ENCODE results near the gene TNPO3. TPM values are rescaled to one million over a fixed set of nuclear protein-coding genes. Genes with fewer than 3 reads are reported as not detected.

TNPO3 gene
- total RNA-seq, 4 donors from 2014 or later = 30.8 to 43.4 (median 34.4) TPM

DNA sequence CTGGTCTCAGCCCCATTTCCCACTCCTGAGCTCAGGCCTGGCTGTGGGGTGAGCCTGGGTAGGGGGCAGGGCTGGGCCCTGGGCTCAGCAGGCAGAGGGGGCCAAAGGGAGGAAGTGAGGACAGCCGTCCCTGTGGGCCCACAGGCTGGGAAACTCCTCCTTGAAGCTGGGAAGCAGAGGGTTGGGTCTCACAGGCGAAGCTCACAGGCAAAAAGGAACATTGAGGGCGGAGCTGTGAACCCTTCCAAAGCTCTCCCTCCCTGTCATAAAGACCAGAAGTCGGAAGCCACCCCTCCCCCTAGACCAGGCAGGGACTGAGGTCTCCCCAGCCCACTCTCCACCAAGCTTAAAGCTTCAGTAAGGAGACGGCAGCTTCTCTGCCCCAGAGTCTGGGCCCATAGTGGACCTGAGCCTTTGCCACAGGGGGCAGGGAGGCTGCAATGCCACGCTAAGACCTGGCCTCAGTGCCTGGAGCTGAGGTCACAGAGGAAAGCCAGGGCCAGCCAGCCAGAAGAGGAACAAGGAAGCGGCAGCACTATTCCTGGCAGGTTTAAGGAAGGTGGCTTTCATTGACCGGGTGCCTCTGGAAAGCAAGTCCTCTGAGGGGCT lies 143.4 kb downstream of the TNPO3 start:
- WGBS = 75% methylated on average over 8 of the region's 8 CpGs
- DNase-seq (ENCODE audit: low spot score in 2 of 2) = peak in 1 of 2 donors; percentile 55

DNA sequence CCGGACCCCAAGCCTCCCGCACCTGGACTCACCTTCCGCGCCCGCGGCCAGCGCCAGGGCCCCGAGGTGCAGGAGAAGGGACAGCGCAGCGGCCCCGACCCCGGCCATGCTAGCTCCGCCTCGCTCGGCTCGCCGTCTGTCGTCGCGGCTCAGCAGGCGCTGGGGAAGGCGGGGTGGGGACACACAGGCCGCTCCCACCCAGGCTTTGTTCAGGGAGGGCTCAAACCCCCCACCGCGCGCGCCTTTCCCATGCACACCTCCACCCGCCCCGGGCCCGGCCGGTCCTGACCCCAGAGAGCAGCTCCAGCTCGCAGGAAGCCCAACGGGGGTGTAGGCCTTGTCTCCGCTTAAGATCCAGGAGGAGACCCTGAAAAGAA lies 144.4 kb downstream of the TNPO3 start, which contains the start of gene KCP:
KCP (minus strand) TSS at position 141 of the 377 bp plus-strand sequence; CDS start at position 108, 33 bp downstream.
- no peaks in the 10 kb centered on the region for H3K9me3 ChIP-seq
- TF ChIP-seq EP300 (IDR thresholded peaks at IDR 0.05) (no peak), POLR2A (IDR thresholded peaks at IDR 0.05) (no peak), POLR2AphosphoS5 (IDR thresholded peaks at IDR 0.05) (no peak)
- TF ChIP-seq, protein P1, sequence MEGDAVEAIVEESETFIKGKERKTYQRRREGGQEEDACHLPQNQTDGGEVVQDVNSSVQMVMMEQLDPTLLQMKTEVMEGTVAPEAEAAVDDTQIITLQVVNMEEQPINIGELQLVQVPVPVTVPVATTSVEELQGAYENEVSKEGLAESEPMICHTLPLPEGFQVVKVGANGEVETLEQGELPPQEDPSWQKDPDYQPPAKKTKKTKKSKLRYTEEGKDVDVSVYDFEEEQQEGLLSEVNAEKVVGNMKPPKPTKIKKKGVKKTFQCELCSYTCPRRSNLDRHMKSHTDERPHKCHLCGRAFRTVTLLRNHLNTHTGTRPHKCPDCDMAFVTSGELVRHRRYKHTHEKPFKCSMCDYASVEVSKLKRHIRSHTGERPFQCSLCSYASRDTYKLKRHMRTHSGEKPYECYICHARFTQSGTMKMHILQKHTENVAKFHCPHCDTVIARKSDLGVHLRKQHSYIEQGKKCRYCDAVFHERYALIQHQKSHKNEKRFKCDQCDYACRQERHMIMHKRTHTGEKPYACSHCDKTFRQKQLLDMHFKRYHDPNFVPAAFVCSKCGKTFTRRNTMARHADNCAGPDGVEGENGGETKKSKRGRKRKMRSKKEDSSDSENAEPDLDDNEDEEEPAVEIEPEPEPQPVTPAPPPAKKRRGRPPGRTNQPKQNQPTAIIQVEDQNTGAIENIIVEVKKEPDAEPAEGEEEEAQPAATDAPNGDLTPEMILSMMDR (IDR thresholded peaks at IDR 0.05) = no peak
- peaks cover 55% of the 10 kb centered on the region for H3K27me3 ChIP-seq
- H3K4me1 ChIP-seq = peaks cover 26% of the 10 kb centered on the region
- no peaks in the 10 kb centered on the region for H3K36me3 ChIP-seq
- peak in 1 of 2 donors; percentile 55 for DNase-seq (ENCODE audit: low spot score in 2 of 2)
- WGBS = 72% methylated on average over 3 of the region's 34 CpGs
- H3K4me3 ChIP-seq = peak within 1 kb of the TSS; percentile 44
- H3K27ac ChIP-seq = no peak within 1 kb of the TSS

More for the DNA sequence above, 143.4 kb downstream of the TNPO3 start:
- H3K36me3 ChIP-seq = no peaks in the 10 kb centered on the region
- H3K27ac ChIP-seq = no peak overlapping the region
- no peaks in the 10 kb centered on the region for H3K9me3 ChIP-seq
- H3K4me1 ChIP-seq = peaks cover 31% of the 10 kb centered on the region
- TF ChIP-seq POLR2A (IDR thresholded peaks at IDR 0.05) (no peak), EP300 (IDR thresholded peaks at IDR 0.05) (no peak), POLR2AphosphoS5 (IDR thresholded peaks at IDR 0.05) (no peak)
- TF ChIP-seq, protein P1 (IDR thresholded peaks at IDR 0.05) = no peak
- H3K4me3 ChIP-seq = no peak overlapping the region
- H3K27me3 ChIP-seq = peaks cover 64% of the 10 kb centered on the region

DNA sequence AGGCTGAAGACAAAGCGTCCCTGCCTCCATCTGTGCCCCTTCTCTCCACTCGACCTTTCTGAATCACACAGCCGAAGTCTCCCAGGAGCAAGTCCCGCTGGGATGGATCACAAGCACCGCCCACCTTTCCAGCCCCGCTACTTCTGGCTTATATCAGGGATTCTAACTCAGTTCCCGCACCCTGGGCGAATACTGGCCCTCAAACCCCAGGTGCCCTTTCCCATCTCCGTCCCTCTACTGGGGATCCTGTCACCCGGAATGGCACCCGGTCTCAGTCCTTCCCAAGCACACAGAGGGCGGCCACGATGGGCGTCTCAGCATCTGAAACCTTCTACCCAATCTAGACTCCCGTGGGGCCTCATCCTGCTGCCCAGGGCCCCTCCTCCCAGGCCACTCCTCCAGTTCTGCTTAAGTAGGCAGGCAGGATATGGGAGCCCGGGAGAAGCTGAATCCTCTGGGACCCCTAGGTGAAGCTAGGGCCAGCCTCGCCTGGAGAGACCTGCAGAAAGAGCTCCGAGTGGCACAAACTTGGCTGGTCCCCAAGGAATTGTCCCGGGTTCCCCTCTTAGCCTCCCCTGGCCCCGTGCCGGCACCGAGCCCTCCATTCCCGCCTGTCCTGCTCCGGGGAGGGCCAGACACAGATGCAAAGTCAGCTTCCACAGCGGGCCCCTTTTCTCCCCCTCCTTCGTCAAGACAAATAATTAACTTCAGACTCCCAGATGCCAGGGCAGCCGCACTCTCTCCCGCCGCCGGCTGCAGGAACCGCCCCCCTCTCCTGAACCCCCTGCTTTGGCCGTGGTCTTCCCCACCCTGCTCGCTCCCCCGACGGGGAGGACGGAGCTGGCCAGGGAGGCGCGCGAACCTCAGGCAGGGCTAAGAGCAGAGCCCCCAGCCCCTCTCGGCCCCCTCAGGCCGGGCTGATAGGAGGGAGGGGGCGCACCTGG lies 145.0 kb downstream of the TNPO3 start:
- Histone ChIP-seq H3K27me3 (peaks cover 48% of the 10 kb centered on the region), H3K4me1 (peaks cover 19% of the 10 kb centered on the region), H3K27ac (no peak overlapping the region), H3K9me3 (no peaks in the 10 kb centered on the region), H3K36me3 (no peaks in the 10 kb centered on the region), H3K4me3 (peak overlapping the region; percentile 44)
- peak in 1 of 2 donors; percentile 60 for DNase-seq (ENCODE audit: low spot score in 2 of 2)
- TF ChIP-seq, protein P1 (IDR thresholded peaks at IDR 0.05) = no peak
- TF ChIP-seq POLR2A (IDR thresholded peaks at IDR 0.05) (no peak), EP300 (IDR thresholded peaks at IDR 0.05) (no peak), POLR2AphosphoS5 (IDR thresholded peaks at IDR 0.05) (no peak)
- WGBS = 18% methylated on average over 31 of the region's 42 CpGs

DNA sequence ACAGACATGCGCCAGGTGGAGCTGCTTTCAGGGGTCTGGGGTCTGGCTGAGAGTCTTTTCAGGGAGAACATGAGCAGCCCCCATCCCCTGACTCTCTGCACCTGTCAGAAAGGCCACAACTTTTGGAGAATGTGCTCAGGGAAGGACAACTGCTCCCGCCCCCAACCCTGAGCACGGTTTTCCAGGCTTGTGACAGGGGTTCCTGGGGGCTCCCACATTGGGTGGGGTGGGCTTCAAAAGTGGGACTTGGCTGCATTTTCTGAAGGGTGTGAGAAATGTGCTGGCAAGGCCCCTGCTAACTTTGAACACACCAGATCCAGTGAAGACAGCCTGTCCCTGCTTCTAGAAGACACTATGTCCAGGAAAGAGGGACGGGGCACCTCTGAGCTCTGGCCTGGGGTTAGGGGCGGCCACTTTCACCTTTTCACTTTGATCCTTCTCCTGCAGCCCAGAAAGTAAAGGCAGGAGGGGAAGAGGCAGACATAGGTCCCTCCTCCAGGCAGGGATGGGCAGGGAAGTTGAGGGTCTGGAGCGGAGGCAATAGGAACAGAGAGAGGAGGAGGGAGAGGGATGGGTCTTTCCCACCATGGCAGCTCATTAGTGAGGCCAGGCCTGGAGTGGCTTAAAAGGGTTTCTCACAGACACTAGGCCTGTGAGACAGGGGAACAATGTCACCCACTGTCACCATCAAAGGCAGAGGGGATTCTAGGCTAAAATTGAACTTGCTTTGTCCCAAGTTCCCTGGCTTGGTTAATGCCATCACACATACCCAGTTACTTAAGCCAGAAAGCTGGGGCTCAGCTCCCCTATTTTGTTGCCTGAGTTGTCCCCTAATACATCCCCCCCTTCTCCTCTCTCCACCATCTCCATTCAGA lies 145.9 kb downstream of the TNPO3 start:
- H3K4me1 ChIP-seq = peaks cover 16% of the 10 kb centered on the region
- H3K4me3 ChIP-seq = peak overlapping the region; percentile 44
- TF ChIP-seq POLR2AphosphoS5 (IDR thresholded peaks at IDR 0.05) (no peak), EP300 (IDR thresholded peaks at IDR 0.05) (no peak), POLR2A (IDR thresholded peaks at IDR 0.05) (no peak)
- TF ChIP-seq, protein P1 (IDR thresholded peaks at IDR 0.05) = no peak
- no peak overlapping the region for H3K27ac ChIP-seq
- no peaks in the 10 kb centered on the region for H3K9me3 ChIP-seq
- 93% methylated on average over 3 of the region's 6 CpGs for WGBS
- no peaks in the 10 kb centered on the region for H3K36me3 ChIP-seq
- DNase-seq (ENCODE audit: low spot score in 2 of 2) = peak in 1 of 2 donors; percentile 37
- H3K27me3 ChIP-seq = peaks cover 39% of the 10 kb centered on the region

Measured in suprapubic skin (tissue), 4 donors.